Activated T-helper 1 cell treated with anti-CD3 and anti-CD28 coated beads, Interleukin-12 subunit alpha, Interleukin-12 subunit beta, Interleukin-2, Interleukin-4 antibody, amounts not matched to agents 30 ng/mL and 10 ng/mL and 1 ng/mL, durations not matched to agents 14 hours and 24 hours and 36 hours (primary cell): ENCODE results near the gene RHO. TPM values are rescaled to one million over a fixed set of nuclear protein-coding genes. Genes with fewer than 3 reads are reported as not detected.
"Not testable (repeated sequence)": the region's sequence is repeated elsewhere in the genome, so short reads cannot be mapped to it uniquely, and the experiment has no call there.

Experiments used
- DNase-seq: peaks from one replicate; pipeline ENCODE4 v3.0.0; 2021; ENCODE audit warnings: low spot score
- H3K27ac Mint-ChIP-seq: one replicate; pipeline ENCODE4 v1.8.0; 2021; ENCODE audit warnings: mild to moderate bottlenecking, mixed read lengths
- H3K27me3 Mint-ChIP-seq: one replicate; pipeline ENCODE4 v1.8.0; 2022; ENCODE audit warnings: mild to moderate bottlenecking, moderate library complexity, mixed read lengths; ENCODE audit not compliant: insufficient read depth
- H3K36me3 Mint-ChIP-seq: one replicate; pipeline ENCODE4 v1.8.0; 2021; ENCODE audit warnings: low read depth, mixed read lengths
- H3K4me1 Mint-ChIP-seq: one replicate; pipeline ENCODE4 v1.8.0; 2021; ENCODE audit warnings: low read depth, mixed read lengths
- H3K4me3 Mint-ChIP-seq: one replicate; pipeline ENCODE4 v1.8.0; 2021; ENCODE audit warnings: mild to moderate bottlenecking, moderate library complexity, mixed read lengths
- H3K9me3 Mint-ChIP-seq: one replicate; pipeline ENCODE4 v1.8.0; 2021; ENCODE audit warnings: mixed read lengths
- intact Hi-C: fragments of 100-400 bp; cut with micrococcal nuclease; formaldehyde crosslinking; loops from one replicate; pipeline ENCODE4 v1.15.1; 2024
- total RNA-seq: library from RNA; stranded (reverse); gene quantifications from 2 replicates; pipeline ENCODE4 v1.2.3, GENCODE V29; 2022

Gene RHO
- total RNA-seq, 1 donor from 2014 or later, result not detected

DNA sequence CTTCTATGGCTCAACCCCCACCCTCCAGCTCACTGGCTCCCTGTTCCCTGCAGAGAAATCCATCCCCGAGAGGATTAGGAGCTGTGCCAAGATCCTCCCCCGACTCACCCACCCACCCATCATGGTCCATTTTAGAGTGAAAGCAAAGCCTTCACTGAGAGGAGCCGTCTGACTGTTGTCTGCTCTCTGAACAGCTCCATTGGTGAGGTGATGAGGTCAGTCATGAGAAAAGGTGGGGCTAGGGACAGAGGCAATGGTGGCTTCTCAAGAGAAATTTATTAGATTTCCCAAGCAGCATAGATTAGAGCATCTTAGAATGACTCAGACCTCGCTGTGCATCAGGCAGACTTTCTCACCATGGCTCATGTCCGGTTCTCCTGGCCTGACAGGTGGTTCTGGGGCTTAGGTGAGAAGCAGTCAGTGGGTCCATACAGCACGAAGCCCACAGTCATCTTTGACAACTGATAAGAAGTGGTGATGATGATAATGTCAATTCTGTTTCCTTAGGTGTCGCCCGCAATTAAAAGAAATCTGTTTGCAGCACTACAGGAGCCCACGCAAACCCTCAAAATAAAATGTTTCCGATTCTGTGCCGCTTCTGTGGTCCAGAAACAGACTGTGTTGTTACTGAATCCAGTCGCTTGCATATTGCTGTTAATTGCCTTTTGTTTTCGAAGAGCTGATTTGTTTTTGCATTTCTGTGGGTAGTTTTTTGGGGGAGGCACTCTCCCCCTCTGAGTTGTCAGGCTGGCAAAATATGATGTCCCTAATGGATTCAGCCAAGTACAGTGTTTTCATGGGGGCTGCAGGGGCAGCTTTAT is 24.8 kb upstream of the RHO start:
- Mint-ChIP-seq H3K4me3 (no peak overlapping the region), H3K27ac (no peak overlapping the region), H3K9me3 (no peaks in the 10 kb centered on the region), H3K27me3 (no peaks in the 10 kb centered on the region), H3K4me1 (no peaks in the 10 kb centered on the region), H3K36me3 (no peaks in the 10 kb centered on the region)
- no peak for DNase-seq
- intact Hi-C loops, result no loop called here

DNA sequence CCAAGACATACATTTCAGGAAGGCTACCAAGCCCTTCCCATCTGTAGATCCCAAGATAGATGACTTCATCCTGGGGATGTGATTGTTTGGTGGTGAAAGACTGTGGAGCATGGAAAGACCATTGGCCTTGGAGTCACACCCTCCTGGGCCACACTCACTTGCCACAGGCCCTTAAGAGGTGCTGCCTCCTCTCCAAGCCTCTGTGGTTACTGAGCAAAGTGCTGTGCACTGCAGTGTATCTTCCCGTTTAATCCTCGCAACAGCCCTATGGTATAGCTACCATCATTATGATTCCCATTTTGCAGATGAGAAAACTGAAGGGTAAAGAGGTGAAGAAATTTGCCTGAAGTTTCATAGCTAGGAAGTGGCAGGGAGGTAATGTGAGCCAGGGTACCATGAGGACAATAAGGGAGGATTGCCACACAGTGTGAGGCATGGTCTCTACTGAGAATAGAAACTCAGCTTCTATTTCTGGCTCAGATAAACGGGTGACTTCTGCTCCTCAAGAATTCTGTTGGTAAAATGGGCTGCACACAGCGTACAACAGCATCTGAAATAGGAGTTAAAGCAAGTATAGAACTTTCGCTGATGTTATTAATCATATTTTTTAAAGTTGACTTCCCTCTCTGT is 23.9 kb upstream of the RHO start:
- H3K27me3 Mint-ChIP-seq, result no peaks in the 10 kb centered on the region
- no peaks in the 10 kb centered on the region for H3K4me1 Mint-ChIP-seq
- no peak overlapping the region for H3K4me3 Mint-ChIP-seq
- no peak for DNase-seq
- no peaks in the 10 kb centered on the region for H3K36me3 Mint-ChIP-seq
- H3K9me3 Mint-ChIP-seq, result no peaks in the 10 kb centered on the region
- H3K27ac Mint-ChIP-seq, result no peak overlapping the region
- intact Hi-C loops, result no loop called here

DNA sequence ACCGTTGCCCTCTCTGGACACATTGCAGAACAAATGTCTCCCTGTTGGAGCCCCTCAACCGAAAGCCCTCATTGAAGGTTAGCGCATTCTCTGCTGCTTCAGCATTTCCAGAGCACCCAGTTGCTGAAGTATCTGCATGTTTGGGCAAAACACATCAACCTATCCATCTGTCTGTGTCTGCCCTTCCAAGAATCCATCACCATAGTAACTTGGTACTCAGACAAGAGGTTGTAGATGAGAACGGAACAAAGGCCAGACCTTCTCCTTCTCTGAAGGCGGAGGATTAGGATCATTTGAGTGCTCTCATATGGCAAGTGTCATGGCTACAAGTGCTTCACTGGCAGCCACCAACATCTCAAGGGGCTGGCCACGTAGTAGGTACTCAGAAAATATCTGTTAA is 23.1 kb upstream of the RHO start:
- Mint-ChIP-seq H3K4me1 (no peaks in the 10 kb centered on the region), H3K4me3 (no peak overlapping the region), H3K9me3 (no peaks in the 10 kb centered on the region), H3K36me3 (no peaks in the 10 kb centered on the region), H3K27ac (no peak overlapping the region), H3K27me3 (no peaks in the 10 kb centered on the region)
- intact Hi-C loops, result no loop called here
- DNase-seq, result no peak

DNA sequence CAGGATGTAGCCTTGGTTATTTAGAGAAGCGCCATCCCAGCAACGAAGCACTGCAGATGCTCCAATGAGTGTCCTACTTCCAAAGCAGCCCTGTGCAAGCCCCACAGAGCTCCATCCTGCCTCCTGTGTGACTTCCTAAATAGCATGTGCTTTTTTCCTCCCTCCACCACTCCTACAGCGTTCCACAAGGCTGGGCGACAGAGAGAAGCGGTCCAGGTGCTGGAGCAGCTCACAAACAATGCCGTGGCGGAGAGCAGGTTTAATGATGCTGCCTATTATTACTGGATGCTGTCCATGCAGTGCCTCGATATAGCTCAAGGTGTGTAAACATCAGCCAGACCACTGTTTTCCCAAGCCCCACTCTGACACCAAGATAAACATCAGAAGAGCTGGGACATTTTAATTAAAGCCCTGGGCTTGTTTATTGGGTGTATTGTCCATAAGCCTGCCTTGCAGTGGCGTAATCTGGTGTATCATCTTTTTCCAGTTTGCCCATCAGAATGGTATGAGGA is 22.2 kb upstream of the RHO start:
- H3K27me3 Mint-ChIP-seq, result no peaks in the 10 kb centered on the region
- H3K9me3 Mint-ChIP-seq, result no peaks in the 10 kb centered on the region
- H3K4me3 Mint-ChIP-seq, result no peak overlapping the region
- H3K4me1 Mint-ChIP-seq, result peaks cover 7% of the 10 kb centered on the region
- no peak for DNase-seq
- no peaks in the 10 kb centered on the region for H3K36me3 Mint-ChIP-seq
- intact Hi-C loops, result no loop called here
- H3K27ac Mint-ChIP-seq, result no peak overlapping the region

DNA sequence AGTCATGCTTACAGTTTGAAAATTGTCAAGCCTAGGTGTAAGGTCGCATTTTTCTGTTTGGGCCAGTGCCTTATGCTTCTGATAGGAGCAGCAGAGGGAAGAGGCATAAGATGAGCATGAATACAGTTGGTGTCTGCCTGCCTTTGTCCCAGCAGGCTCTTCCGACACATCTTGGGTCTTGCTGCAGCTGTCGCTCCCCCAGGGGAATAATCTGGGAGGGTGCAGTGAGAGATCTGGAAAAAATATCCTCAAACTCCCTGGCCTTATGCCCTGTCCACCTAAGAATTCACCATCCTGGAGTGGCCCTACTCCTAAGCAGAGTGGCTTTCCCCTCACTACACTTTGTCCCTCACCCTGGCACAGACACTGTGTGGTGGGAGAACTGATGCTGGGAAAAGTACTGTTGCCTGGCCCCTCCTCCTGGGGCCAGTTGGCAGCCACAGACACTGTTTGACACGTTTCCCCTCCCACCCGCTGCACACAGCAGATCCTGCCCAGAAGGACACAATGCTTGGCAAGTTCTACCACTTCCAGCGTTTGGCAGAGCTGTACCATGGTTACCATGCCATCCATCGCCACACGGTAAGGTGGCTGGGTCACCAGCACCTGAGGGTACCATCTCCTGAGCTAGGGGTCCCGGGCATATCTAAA is 21.1 kb upstream of the RHO start:
- Mint-ChIP-seq H3K4me3 (no peak overlapping the region), H3K27ac (no peak overlapping the region), H3K36me3 (no peaks in the 10 kb centered on the region), H3K4me1 (peaks cover 7% of the 10 kb centered on the region), H3K27me3 (no peaks in the 10 kb centered on the region), H3K9me3 (no peaks in the 10 kb centered on the region)
- DNase-seq, result no peak
- intact Hi-C loops, result no loop called here

DNA sequence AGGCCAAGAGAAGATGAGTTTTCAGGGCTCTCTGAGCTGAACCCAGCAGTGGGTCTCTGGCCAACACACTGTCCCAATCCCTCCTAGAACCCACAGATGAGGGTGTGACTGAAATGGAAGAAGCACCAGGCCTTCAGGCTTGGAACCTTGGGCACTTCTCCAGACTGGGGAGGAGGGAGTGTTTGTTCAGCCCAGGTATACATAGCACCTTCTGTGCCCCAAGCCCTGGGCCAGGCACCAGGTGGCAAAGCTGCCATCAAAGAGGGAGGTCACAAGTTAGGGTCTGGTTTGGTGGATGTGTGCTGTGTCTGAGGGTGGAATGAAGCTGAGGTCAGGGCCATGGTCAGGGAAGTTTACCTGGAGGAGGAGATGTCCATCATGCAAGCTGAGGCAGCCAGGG is 15.8 kb upstream of the RHO start:
- no peak overlapping the region for H3K27ac Mint-ChIP-seq
- DNase-seq, result no peak
- intact Hi-C loops, result no loop called here
- no peak overlapping the region for H3K4me3 Mint-ChIP-seq
- peaks cover 7% of the 10 kb centered on the region for H3K4me1 Mint-ChIP-seq
- no peaks in the 10 kb centered on the region for H3K27me3 Mint-ChIP-seq
- peaks cover 2% of the 10 kb centered on the region for H3K36me3 Mint-ChIP-seq
- H3K9me3 Mint-ChIP-seq, result no peaks in the 10 kb centered on the region

DNA sequence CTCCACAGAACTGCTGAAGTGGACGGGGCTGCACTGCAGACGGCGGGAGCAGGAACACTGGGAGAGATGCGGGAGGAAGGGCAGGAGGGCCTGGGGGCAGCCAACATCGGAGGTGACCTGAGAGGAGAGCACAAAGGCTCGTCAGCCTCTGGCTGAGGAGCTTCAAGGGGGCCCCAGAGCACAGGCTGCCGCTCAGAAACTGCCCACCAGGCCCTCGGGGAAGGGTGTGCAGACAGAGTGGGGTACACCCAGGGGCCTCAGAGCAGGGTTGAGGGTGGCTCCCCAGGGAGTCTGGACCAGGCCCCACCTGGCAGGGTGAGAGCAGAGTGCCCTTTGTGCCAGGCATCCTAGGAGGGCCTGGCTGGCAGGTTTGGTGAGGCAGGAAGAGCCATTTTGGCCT is 14.7 kb upstream of the RHO start:
- Mint-ChIP-seq H3K9me3 (no peaks in the 10 kb centered on the region), H3K4me3 (no peak overlapping the region)

DNA sequence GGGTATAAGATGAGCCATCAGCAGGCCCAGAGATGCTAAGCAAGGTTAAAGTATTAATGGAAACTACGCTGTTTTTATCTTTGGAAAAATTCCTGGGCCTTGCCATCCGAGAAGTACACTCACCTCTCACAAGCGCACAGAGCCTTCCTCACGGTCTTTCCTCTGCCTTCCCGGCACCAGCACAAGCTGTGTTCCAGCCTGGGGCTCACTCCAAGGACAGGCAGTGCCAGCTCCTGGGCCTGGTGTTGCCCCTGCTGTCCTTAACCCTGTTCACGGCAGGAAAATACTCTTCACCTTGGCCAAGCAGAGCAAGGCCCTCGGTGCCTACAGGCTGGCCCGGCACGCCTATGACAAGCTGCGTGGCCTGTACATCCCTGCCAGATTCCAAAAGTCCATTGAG is 14.3 kb upstream of the RHO start:
- Mint-ChIP-seq H3K4me1 (peaks cover 7% of the 10 kb centered on the region), H3K27ac (no peak overlapping the region), H3K27me3 (no peaks in the 10 kb centered on the region), H3K9me3 (no peaks in the 10 kb centered on the region), H3K4me3 (no peak overlapping the region), H3K36me3 (peaks cover 2% of the 10 kb centered on the region)
- intact Hi-C loops, result no loop called here
- no peak for DNase-seq

More for the DNA sequence above, 14.7 kb upstream of the RHO start:
- Mint-ChIP-seq H3K4me1 (peaks cover 7% of the 10 kb centered on the region), H3K27me3 (no peaks in the 10 kb centered on the region), H3K36me3 (peaks cover 2% of the 10 kb centered on the region), H3K27ac (no peak overlapping the region)
- DNase-seq, result no peak
- intact Hi-C loops, result no loop called here

DNA sequence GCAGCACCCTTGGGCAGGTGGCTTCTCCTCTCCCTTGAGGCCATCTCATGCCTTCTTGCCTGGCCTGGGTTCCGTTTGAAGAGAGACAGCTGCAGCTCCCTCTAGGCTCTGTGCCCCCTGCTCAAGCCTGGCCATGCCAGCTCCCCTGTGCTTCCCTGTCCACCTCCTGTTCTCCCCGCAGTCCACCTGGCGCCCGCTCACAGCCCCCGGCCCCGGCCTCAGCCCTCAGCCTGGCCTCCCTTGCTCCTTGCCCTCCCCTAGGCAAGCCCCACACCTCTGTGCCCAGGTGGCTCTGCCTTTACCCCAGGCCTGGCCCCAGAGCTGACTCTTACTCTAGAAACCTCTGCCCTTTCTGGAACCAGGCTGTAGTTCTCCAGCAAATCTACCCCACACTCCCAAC is 13.9 kb upstream of the RHO start:
- H3K9me3 Mint-ChIP-seq, result no peaks in the 10 kb centered on the region
- H3K4me1 Mint-ChIP-seq, result peaks cover 7% of the 10 kb centered on the region
- intact Hi-C loops, result no loop called here
- H3K27ac Mint-ChIP-seq, result no peak overlapping the region
- H3K4me3 Mint-ChIP-seq, result no peak overlapping the region
- H3K27me3 Mint-ChIP-seq, result no peaks in the 10 kb centered on the region
- no peak for DNase-seq
- peaks cover 2% of the 10 kb centered on the region for H3K36me3 Mint-ChIP-seq

DNA sequence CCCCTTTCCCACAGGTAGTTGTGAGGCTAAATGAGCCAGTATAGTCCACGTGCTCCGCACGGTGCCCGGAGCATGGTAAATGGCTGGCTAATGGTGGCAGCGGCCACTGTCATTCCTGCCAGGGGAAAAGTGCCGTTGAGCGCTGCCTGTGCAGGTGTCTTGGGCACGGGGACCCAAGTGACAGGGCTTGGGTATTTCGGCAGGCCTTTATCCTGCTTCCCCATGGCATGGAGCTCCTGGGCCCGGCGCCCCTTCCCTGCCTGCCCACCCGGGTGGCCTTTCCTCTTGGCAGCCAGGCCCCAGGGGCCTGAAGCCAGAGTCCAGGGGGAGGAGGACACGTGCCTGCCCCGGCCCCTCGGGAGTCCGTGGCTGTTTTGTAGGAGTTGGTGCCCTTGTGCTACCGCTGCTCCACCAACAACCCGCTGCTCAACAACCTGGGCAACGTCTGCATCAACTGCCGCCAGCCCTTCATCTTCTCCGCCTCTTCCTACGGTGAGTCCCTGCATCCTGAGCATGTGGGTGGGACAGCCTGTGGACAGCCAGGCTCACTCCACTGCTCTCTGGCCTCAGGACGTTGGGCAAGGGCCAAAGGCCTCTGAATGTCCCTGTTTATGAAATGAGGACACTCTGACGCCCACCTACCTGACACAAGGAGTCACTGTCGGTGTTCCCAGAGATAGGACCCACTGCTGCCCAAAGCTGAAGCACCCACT is 13.2 kb upstream of the RHO start:
- DNase-seq, intact Hi-C loops: not testable (repeated sequence)

DNA sequence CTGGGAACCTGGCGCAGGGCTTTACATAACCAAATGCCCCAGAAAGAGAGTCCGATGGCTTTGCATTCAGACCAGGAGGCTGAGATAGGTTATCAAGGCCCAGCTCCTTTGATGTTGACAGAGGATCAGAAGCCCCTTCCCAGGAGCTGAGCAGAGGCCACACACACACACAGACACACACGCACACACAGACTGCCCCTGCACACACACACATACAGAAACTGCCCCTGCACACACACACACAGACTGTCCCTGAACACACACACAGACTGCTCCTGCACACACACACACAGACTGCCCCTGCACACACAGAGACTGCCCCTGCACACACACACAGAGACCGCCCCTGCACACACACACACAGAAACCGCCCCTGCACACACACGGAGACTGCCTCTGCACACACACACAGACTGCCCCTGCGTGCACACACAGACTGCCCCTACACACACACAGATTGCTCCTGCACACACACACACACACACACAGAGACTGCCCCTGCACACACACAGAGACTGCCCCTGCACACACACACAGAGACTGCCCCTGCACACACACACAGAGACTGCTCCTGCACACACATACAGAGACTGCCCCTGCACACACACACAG is 12.5 kb upstream of the RHO start:
- H3K4me3 Mint-ChIP-seq, H3K27me3 Mint-ChIP-seq, intact Hi-C loops, H3K27ac Mint-ChIP-seq, H3K9me3 Mint-ChIP-seq, H3K36me3 Mint-ChIP-seq, H3K4me1 Mint-ChIP-seq, DNase-seq: not testable (repeated sequence)

More for the DNA sequence above, 13.2 kb upstream of the RHO start:
- not testable (repeated sequence) for H3K9me3 Mint-ChIP-seq, H3K4me3 Mint-ChIP-seq, H3K4me1 Mint-ChIP-seq, H3K36me3 Mint-ChIP-seq, H3K27me3 Mint-ChIP-seq, H3K27ac Mint-ChIP-seq

DNA sequence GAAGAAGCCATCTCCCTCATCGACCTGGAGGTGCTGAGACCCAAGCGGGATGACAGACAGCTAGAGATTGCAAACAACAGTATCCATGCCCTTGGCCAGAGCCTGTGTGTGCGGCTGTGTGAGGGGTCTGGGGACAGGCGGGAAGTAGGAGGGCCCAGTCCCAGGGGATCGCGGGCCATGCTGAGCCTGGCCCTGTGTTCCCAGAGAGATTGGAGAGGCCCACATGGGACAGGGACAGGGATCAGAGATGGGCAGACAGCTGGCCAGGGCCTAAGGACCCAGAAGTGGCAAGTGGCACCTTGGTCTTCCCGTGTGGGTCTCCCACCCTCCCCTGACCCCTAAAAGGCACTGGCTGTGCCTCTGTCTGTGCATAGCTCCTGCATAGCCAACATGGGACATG is 10.9 kb upstream of the RHO start:
- Mint-ChIP-seq H3K9me3 (no peaks in the 10 kb centered on the region), H3K4me1 (no peaks in the 10 kb centered on the region), H3K4me3 (no peak overlapping the region), H3K27me3 (no peaks in the 10 kb centered on the region), H3K36me3 (peaks cover 2% of the 10 kb centered on the region), H3K27ac (no peak overlapping the region)
- intact Hi-C loops, result no loop called here
- no peak for DNase-seq
